ENCODE measurements around the gene NELFA.

GRCh38 chr4:1987721-1988326, 20.9 kb downstream of the NELFA start:
- TF ChIP-seq ARNTL (CRISPR knock-in tag; IDR thresholded peaks at IDR 0.05; ENCODE audit: borderline replicate concordance, low read depth) (no peak), ZNF8 (CRISPR knock-in tag; IDR thresholded peaks at IDR 0.05) (no peak), PATZ1 (CRISPR knock-in tag; IDR thresholded peaks at IDR 0.05; ENCODE audit: borderline replicate concordance) (no peak), ZC3H10 (CRISPR knock-in tag; IDR thresholded peaks at IDR 0.05) (no peak), CSDC2 (CRISPR knock-in tag; IDR thresholded peaks at IDR 0.05) (no peak), PPARA (CRISPR knock-in tag; IDR thresholded peaks at IDR 0.05; ENCODE audit: borderline replicate concordance) (no peak), OSR1 (CRISPR knock-in tag; IDR thresholded peaks at IDR 0.05) (no peak), TOX (CRISPR knock-in tag; IDR thresholded peaks at IDR 0.05; ENCODE audit: borderline replicate concordance) (no peak), BACH2 (CRISPR knock-in tag; IDR thresholded peaks at IDR 0.05; ENCODE audit: borderline replicate concordance) (no peak), ISL1 (CRISPR knock-in tag; IDR thresholded peaks at IDR 0.05) (no peak), ESRRG (CRISPR knock-in tag; IDR thresholded peaks at IDR 0.05) (no peak), ZFP30 (CRISPR knock-in tag; IDR thresholded peaks at IDR 0.05) (no peak)
- TF ChIP-seq, protein P1, sequence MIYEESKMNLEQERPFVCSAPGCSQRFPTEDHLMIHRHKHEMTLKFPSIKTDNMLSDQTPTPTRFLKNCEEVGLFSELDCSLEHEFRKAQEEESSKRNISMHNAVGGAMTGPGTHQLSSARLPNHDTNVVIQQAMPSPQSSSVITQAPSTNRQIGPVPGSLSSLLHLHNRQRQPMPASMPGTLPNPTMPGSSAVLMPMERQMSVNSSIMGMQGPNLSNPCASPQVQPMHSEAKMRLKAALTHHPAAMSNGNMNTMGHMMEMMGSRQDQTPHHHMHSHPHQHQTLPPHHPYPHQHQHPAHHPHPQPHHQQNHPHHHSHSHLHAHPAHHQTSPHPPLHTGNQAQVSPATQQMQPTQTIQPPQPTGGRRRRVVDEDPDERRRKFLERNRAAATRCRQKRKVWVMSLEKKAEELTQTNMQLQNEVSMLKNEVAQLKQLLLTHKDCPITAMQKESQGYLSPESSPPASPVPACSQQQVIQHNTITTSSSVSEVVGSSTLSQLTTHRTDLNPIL (CRISPR knock-in tag; IDR thresholded peaks at IDR 0.05; ENCODE audit: low read depth), result no peak
